ENCODE data around the gene GPC6. TPM values are rescaled to one million over a fixed set of nuclear protein-coding genes. Genes with fewer than 3 reads are reported as not detected.

Gene GPC6
- total RNA-seq, 3 donors from 2014 or later (not counting 1 experiment from before 2014, with no cell fraction given), result not detected

DNA sequence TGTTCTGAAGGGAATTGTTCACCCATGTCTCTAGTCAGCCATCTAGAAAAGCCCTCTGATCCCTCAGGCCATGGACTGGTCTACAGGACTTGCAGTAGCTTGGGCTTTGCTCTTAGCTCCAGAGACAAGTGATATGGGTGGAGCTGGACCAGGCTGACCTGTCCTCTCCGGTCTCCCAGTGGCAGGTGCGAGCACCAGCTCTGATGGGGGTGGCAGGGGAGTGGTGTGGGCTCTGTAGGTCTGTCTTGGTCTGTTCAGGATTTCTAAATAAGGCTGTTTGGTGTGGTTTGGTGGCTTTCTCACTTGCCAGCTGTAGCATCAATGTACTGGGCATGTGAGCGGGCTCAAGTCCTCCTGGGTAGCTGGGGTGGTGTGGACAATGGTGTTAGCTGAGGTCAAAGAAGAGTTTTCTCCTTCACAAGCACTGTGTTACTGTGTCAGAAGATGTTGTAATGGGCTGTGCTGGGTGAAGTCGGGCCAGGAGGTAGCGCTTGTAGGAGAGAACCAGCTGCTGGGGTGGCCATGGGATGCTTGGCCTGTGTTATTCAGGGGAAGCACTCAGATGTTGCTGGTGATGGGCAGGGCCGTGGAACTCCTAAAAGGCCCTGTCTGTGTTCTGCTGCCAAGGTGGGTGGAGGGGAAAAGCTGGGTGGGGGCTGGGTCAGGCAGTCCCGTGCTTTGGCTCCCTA, 16.9 kb downstream of the GPC6 start:
- WGBS (ENCODE audit: insufficient coverage), result 83% methylated on average over 7 of the region's 7 CpGs
- peaks cover 25% of the 10 kb centered on the region for H3K36me3 Mint-ChIP-seq
- H3K27me3 ChIP-seq (ENCODE audit: control insufficient read depth, insufficient read depth, low read length), result no peaks in the 10 kb centered on the region
- intact Hi-C loops (cut with micrococcal nuclease), result no loop called here
- DNase-seq (no peak), ATAC-seq (no peak)
- peaks cover 17% of the 10 kb centered on the region in 2 donors for H3K9me3 Mint-ChIP-seq
- no peak for TF ChIP-seq CTCF (IDR thresholded peaks at IDR 0.05)
- H3K4me3 Mint-ChIP-seq, result no peak overlapping the region
- H3K36me3 ChIP-seq (ENCODE audit: control insufficient read depth, insufficient read depth, low read length), result no peaks in the 10 kb centered on the region
- no peaks in the 10 kb centered on the region for H3K4me1 Mint-ChIP-seq
- peaks cover 6% of the 10 kb centered on the region for H3K9me3 ChIP-seq (ENCODE audit: control insufficient read depth, insufficient read depth, low read length)
- H3K4me3 ChIP-seq (ENCODE audit: low read length), result no peak overlapping the region
- no peak overlapping the region for H3K27ac ChIP-seq (ENCODE audit: low read length)
- H3K27ac Mint-ChIP-seq, result no peak overlapping the region
- H3K4me1 ChIP-seq (ENCODE audit: control insufficient read depth, insufficient read depth, low read length), result no peaks in the 10 kb centered on the region
- no peaks in the 10 kb centered on the region for H3K27me3 Mint-ChIP-seq (ENCODE audit: low read depth in 2 of 2)

DNA sequence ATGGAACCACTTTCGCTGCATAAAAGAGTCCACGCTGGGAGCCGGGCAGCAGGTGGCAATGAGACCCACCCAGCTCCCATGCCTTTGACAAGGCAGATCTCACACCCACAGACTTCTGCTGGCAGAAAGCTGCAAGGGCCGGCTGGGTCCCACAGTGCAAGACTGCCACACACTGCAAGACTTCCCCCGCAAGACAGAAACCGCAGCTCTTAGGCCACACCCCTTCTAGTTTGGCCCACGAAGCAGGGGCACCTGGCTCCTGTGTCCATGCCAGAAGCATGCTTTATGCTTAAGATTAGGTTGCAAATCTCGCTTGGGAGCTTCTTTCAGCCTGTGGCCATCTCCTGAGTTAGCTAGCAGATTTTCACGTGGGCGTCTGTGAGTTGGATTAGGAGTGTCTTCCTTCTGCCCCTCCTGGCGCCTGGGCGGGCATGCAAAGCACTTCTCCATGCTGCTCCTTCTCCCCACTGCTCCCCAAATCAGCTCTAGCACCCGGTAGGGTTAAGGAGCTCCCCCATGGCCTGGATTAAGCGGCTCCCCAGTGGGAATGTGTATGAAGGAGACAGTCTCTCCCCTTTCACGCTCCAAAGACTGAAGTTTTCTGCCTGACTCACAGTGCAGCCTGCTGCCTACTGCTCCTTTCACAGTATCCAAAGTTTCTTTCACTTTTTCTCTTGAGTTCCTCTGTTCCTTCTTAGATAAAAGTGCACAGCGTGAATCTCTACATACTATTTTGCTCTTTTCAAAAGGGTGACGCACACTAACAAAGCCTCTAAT, 17.7 kb downstream of the GPC6 start:
- H3K27me3 Mint-ChIP-seq (ENCODE audit: low read depth in 2 of 2), result no peaks in the 10 kb centered on the region
- H3K27ac ChIP-seq (ENCODE audit: low read length), result no peak overlapping the region
- H3K36me3 ChIP-seq (ENCODE audit: control insufficient read depth, insufficient read depth, low read length), result no peaks in the 10 kb centered on the region
- ATAC-seq (peak in 1 of 3 donors; percentile 24), DNase-seq (no peak)
- no peak overlapping the region for H3K4me3 Mint-ChIP-seq
- H3K27me3 ChIP-seq (ENCODE audit: control insufficient read depth, insufficient read depth, low read length), result no peaks in the 10 kb centered on the region
- peaks cover 16% of the 10 kb centered on the region for H3K36me3 Mint-ChIP-seq
- TF ChIP-seq CTCF (IDR thresholded peaks at IDR 0.05), result no peak
- peaks cover 6% of the 10 kb centered on the region for H3K9me3 ChIP-seq (ENCODE audit: control insufficient read depth, insufficient read depth, low read length)
- intact Hi-C loops (cut with micrococcal nuclease), result no loop called here
- H3K4me1 Mint-ChIP-seq, result no peaks in the 10 kb centered on the region
- H3K27ac Mint-ChIP-seq, result no peak overlapping the region
- WGBS (ENCODE audit: insufficient coverage), result 54% methylated on average over 12 of the region's 17 CpGs
- H3K4me1 ChIP-seq (ENCODE audit: control insufficient read depth, insufficient read depth, low read length), result no peaks in the 10 kb centered on the region
- no peak overlapping the region for H3K4me3 ChIP-seq (ENCODE audit: low read length)
- H3K9me3 Mint-ChIP-seq, result peaks cover 10 to 15% of the 10 kb centered on the region in 2 donors

DNA sequence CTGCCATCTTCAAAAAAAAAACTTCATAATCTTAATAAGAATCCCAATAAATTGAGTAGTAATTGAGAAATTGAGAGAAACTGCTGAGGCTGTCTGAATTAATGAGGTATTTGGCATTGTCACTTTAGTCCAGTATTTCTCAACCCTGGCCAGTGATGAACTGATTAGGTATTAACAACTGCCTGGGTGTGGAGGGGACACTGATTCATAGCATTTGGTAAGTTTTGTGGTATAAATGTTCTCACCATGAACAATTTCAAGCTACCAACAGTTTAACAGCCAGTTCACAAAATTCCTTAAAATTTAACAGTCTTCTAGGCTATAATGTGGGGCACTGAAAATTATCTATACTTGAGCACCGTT, 18.3 kb downstream of the GPC6 start:
- H3K27me3 ChIP-seq (ENCODE audit: control insufficient read depth, insufficient read depth, low read length), result no peaks in the 10 kb centered on the region
- no peak overlapping the region for H3K27ac ChIP-seq (ENCODE audit: low read length)
- no peaks in the 10 kb centered on the region for H3K36me3 ChIP-seq (ENCODE audit: control insufficient read depth, insufficient read depth, low read length)
- Mint-ChIP-seq H3K9me3 (peaks cover 8 to 13% of the 10 kb centered on the region in 2 donors), H3K27me3 (ENCODE audit: low read depth in 2 of 2) (no peaks in the 10 kb centered on the region), H3K4me1 (no peaks in the 10 kb centered on the region), H3K4me3 (no peak overlapping the region), H3K36me3 (peaks cover 11% of the 10 kb centered on the region), H3K27ac (no peak overlapping the region)
- H3K9me3 ChIP-seq (ENCODE audit: control insufficient read depth, insufficient read depth, low read length), result peaks cover 6% of the 10 kb centered on the region
- no CpG with 5 or more reads among the region's 1 CpG for WGBS (ENCODE audit: insufficient coverage)
- H3K4me3 ChIP-seq (ENCODE audit: low read length), result no peak overlapping the region
- H3K4me1 ChIP-seq (ENCODE audit: control insufficient read depth, insufficient read depth, low read length), result no peaks in the 10 kb centered on the region
- no peak for TF ChIP-seq CTCF (IDR thresholded peaks at IDR 0.05)
- DNase-seq (no peak), ATAC-seq (no peak)
- intact Hi-C loops (cut with micrococcal nuclease), result no loop called here

Measured in natural killer cell (primary cell).